Activated CD4-positive, CD25-positive, alpha-beta regulatory T cell treated with anti-CD3 and anti-CD28 coated beads, Interleukin-2, amount 50 U/mL, for 72 hours (primary cell): ENCODE results near the gene MBD3L2.
"Not testable (repeated sequence)": the region's sequence is repeated elsewhere in the genome, so short reads cannot be mapped to it uniquely, and the experiment has no call there.

Experiments
- DNase-seq: peaks from one replicate; pipeline ENCODE4 v3.0.0; 2021

Gene MBD3L2

DNA sequence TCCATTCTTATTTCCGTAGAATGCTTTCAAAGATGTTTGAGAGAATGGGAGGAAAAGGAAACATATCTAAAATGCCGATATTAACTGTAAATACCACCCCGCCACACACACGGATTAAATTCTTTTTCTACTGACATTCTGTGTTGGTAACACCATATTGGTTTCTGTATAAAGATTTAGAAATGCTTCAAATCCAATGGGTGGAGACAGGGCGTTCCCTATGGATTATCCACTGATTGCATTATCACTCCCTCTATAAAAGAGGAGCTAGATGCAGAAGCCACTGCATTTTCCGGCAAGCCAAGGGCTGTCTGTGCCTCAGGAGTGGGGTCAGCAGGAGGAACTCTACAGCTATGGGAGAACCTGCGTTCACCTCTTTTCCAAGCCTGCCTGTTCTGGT lies at the start of gene MBD3L2:
Gene MBD3L2, plus strand, starts transcription at position 301 of the 400 bp plus-strand sequence. Its CDS starts 53 bp downstream, at position 354.
- not testable (repeated sequence) for DNase-seq

DNA sequence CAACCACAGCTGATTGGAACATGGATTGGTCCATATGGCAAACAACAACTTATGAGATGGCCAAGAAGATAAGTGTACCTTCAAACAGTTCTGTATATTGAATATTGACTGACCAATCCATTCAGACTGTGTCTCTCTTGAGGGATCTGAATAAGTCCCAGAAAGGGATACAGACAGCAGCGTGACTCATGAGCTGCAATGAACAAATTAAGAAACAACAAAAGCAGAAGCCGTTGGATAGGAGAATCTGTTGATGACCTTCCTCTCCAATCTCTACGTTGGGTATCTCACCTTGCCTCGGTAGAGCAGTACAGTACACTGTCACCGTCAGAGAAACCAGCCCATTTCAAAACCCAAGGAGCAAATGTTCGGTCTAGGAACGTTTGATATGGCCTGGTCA lies 49.2 kb upstream of the MBD3L2 start:
- DNase-seq: no peak

DNA sequence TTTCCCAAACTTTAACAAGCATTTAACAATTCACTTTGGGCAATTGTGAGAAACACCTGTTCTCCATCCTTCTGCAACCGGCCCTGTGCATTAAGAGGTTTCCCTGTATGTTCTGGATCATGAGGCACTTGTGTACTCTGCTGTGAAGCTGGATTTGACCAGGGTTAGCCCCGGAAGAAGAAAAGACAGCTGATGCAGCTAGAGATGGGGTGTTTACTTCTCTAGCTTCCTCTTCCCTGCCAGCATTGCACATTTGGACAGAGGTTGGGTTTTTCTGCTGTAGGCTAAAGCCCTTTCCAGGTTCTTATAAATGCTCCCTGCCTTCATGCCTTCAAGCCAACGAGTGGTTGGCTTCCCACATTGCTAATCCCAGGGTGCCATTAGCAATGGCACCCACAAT lies 48.8 kb upstream of the MBD3L2 start:
- no peak for DNase-seq

DNA sequence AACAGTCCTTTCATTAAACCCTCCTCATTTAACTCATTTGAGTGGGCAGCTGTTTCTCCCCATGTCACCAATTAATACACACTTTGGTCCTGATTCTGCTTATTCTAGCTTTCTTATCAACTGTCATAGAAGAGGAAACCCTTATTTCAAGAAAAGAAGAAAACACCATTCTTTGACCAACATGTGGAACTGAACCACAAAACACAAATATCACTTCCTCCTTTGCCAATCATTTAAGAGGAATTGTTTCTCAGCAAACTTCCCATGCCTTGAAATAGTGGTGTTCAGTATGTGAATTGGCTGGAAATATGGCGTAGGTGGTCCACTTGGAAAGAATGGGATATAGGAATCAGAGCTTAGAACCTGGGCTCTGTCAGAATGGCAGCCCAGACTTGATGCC lies 48.3 kb upstream of the MBD3L2 start:
- no peak for DNase-seq

DNA sequence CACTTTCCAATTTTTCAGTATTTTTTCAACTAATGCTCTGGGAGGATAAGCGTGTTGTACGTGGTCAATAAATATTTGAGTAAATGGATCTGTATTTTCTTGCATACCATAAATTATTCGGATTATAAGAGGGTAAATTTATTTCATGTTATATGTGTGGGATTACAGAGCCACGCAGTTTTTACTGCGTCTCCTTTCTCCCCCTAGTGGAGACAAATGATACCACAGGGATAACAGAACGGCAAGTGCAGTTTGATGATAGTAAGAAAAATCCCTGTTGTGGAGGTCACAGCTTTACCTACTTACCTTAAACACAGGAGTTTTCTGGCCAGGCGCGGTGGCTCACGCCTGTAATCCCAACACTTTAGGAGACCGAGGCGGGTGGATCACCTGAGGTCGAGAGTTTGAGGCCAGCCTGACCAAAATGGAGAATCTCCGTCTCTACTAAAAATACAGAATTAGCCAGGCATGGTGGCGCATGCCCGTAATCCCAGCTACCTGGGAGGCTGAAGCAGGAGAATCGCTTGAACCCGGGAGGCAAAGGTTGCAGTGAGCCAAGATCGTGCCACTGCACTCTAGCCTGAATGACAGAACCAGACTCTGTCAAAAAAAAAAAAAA lies 44.7 kb upstream of the MBD3L2 start:
- no peak for DNase-seq

DNA sequence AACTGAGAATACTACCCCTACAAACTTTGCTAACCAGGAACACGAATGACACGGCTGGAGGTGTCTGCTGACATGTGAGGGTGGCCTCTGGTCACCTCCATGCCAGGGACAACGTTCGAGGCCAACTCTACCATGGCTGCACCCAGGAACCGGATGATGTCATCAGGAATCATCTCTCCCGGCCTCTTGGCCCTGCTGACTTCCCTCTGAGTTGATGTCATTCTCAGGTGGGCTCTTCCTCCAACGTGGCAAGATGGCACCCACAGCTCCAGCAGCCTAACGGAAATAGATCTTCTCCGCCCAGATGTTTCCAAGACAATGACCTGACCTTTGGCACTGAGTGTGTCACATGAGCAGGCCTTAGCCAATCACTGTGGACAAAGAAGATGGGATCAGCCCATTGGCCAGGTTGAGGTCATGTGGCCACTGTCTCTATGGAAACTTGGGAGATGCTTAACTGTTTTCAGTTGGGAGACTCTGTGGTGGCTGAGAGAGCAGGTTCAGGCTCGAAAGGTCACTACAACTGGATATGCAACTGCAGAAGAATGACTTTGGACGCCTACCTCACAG lies 42.9 kb upstream of the MBD3L2 start:
- DNase-seq: no peak

DNA sequence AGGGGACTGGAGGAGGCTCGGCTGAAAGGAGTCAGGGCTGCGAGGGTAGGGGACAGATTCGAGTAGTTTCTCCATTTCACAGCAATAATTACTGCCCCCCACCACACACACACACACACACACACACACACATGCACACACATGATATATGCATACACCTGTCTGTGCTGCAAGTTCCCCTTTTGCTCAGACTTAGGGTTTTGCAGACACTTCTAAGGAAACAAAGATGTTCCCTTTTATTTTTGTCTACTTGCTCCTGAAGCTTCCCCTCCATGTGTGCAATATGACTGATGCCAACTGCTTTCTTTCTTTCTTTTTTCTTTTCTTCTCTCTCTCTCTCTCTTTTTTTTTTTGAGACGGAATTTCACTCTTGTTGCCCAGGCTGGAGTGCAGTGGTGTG lies 41.3 kb upstream of the MBD3L2 start:
- no peak for DNase-seq

DNA sequence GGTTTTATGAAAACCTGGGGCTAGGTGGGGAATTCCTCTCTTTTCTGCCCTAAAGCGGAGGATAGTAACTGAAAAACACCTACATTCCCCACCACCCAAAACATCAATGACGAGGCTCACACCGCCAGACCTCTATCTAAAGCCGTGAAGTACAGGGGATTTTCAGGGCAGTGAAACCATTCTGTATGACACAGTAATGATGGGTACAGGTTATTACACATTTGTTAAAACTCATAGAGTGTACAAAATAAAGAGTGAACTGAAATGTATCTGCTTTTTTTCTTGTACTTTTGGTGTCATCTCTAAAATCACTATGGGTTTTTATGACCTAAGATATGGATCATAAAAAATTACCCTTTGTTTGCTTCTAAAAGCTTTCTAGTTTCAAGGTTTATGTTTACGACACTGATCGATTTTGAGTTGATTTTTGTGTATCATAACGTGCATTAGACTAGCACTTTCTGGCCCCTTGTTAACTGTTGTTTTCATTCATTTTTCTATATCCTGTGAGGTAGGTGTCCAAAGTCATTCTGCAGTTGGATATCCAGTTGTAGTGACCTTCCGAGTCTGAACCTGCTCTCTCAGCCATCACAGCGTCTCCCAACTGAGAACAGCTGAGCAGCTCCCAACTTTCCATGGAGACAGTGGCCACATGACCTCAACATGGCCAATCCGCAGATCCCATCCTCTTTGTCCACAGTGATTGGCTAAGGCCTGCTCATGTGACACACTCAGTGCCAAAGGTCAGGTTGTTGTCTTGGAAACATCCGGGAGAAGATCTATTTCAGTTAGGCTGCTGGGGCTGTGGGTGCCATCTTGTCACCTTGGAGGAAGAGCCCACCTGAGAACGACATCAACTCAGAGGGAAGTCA lies 38.2 kb upstream of the MBD3L2 start:
- DNase-seq: no peak

DNA sequence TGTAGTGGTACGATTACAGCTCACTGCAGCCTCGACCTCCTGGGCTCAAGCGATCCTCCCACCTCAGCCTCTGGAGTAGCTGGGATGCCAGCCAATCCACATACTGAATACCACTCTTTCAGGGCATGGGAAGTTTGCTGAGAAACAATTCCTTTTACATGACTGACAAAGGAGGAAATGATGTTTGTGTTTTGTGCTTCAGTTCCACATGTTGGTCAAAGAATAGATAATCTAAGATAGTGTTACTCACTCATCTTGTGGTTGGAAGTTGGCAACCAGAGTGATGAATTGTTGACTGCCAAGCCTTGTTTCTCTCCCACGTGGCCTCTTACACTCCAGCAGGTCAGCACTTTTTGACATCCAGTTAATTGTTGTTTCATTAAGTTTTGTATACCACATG lies 35.4 kb upstream of the MBD3L2 start:
- DNase-seq: no peak

DNA sequence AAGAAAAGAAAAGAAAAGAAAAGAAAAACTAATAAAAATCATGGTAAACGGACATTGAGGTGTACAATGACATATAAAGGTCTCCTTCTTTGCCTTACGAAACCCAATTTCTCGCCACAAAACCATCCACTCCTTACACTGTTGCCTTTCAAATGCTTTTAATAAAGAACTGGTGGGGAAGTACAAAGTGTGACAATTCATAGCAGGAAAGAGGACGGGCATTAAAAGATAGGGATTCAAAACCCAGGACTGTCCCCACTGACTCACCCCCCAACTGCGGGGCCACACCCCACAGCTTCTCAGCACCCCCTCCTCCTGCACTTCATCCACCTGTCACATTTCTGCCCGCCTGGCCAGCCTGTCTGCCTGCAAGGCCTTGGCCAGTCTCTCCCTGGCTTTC lies 30.3 kb upstream of the MBD3L2 start:
- DNase-seq: no peak

DNA sequence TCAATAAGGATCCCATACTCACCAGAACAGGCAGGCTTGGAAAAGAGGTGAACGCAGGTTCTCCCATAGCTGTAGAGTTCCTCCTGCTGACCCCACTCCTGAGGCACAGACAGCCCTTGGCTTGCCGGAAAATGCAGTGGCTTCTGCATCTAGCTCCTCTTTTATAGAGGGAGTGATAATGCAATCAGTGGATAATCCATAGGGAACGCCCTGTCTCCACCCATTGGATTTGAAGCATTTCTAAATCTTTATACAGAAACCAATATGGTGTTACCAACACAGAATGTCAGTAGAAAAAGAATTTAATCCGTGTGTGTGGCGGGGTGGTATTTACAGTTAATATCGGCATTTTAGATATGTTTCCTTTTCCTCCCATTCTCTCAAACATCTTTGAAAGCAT lies 27.8 kb upstream of the MBD3L2 start, which contains the start of gene MBD3L2B:
Gene MBD3L2B, minus strand, starts transcription at position 101 of the 400 bp plus-strand sequence. Its CDS starts 34 bp downstream, at position 67.
- not testable (repeated sequence) for DNase-seq

DNA sequence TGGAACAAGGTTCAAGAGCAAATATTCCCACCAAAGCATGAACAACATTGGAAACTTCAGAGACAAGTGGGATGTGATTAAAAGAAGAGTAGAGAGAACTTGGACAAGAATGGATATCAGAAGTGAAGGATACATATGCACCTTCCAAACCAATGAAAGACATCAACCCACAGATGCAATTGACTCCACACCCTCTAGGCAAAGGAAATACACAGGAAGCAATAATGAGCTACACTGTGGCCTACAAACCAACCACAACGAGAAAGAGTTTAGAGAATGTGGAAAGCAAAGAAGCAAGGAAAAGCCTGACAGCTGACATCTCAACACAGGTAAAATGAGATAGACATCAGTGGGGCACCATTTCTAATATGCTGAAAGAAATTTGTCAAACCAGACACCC lies 20.3 kb upstream of the MBD3L2 start:
- DNase-seq: not testable (repeated sequence)

DNA sequence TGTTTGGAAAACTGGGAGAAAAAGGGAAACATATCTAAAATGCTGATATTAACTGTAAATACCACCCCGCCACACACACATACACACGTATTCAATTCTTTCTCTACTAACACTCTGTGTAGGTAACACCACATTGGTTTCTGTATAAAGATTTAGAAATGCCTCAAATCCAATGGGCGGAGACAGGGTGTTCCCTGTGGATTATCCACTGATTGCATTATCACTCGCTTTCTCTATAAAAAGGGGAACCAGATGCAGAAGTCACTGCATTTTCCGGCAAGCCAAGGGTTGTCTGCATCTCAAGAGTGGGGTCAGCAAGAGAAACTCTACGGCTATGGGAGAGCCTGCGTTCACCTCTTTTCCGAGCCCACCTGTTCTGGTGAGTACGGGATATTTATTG lies 18.8 kb upstream of the MBD3L2 start, which contains the start of gene MBD3L5:
Gene MBD3L5, plus strand, starts transcription at position 301 of the 400 bp plus-strand sequence. Its CDS starts 34 bp downstream, at position 335.
- not testable (repeated sequence) for DNase-seq

DNA sequence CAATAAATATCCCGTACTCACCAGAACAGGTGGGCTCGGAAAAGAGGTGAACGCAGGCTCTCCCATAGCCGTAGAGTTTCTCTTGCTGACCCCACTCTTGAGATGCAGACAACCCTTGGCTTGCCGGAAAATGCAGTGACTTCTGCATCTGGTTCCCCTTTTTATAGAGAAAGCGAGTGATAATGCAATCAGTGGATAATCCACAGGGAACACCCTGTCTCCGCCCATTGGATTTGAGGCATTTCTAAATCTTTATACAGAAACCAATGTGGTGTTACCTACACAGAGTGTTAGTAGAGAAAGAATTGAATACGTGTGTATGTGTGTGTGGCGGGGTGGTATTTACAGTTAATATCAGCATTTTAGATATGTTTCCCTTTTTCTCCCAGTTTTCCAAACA lies 9.0 kb upstream of the MBD3L2 start, which contains the start of gene MBD3L4:
Gene MBD3L4, minus strand, starts transcription at position 101 of the 400 bp plus-strand sequence. Its CDS starts 35 bp downstream, at position 66.
- not testable (repeated sequence) for DNase-seq

DNA sequence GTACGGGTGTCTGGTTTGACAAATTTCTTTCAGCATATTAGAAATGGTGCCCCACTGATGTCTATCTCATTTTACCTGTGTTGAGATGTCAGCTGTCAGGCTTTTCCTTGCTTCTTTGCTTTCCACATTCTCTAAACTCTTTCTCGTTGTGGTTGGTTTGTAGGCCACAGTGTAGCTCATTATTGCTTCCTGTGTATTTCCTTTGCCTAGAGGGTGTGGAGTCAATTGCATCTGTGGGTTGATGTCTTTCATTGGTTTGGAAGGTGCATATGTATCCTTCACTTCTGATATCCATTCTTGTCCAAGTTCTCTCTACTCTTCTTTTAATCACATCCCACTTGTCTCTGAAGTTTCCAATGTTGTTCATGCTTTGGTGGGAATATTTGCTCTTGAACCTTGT lies 7.6 kb upstream of the MBD3L2 start:
- not testable (repeated sequence) for DNase-seq

DNA sequence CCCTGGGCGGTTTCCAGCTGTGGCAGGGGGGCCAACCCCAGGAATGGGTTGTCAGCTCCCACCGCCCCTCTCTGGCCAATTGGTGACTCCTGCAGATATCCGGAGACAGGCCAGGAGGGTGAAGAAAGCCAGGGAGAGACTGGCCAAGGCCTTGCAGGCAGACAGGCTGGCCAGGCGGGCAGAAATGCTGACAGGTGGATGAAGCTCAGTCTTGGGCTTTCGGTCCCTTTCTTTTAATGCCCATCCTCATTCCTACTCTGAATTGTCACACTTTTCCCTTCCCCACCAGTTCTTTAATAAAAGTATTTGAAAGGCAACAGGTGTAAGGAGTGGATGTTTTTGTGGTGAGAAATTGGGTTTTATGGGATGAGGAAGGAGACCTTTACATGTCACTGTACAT lies 2.3 kb downstream of the MBD3L2 start:
- not testable (repeated sequence) for DNase-seq

DNA sequence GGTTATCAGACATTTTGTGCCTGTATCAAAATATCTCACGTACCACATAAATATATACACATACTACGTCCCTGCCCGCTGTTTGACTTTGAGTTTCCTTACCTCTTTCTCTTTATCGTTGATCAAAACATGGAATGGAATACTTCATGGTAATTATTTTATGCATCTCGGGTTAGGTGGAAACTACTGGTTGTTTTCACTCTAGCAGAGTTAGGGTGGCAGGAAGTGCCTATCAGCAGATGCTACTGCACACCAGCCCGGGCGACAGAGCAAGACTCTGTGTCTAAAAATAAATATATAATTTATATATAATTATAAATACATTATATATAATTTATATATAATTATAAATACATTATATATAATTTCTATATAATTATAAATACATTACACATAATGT lies 3.8 kb downstream of the MBD3L2 start:
- not testable (repeated sequence) for DNase-seq

DNA sequence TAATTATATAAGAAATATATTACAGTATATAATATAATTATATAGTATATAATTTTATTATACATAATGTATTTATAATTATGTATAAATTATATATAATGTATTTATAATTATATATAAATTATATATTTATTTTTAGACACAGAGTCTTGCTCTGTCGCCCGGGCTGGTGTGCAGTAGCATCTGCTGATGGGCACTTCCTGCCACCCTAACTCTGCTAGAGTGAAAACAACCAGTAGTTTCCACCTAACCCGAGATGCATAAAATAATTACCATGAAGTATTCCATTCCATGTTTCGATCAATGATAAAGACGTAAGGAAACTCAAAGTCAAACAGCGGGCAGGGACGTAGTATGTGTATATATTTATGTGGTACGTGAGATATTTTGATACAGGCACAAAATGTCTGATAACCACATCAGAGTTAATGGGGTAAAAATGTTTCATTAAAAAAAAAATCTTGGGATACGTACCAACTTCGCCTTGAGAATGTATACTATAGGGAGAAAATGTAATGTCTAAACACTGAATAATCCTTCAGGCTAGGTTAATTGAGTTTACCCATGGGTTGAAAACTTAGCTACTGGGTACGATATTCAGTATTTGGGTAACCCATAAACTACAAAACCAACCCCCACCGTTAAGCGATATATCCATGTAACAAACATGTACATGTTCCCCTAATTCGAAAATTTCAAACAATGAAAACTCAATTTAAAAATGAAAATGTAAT lies 5.7 kb downstream of the MBD3L2 start:
- DNase-seq: not testable (repeated sequence)

DNA sequence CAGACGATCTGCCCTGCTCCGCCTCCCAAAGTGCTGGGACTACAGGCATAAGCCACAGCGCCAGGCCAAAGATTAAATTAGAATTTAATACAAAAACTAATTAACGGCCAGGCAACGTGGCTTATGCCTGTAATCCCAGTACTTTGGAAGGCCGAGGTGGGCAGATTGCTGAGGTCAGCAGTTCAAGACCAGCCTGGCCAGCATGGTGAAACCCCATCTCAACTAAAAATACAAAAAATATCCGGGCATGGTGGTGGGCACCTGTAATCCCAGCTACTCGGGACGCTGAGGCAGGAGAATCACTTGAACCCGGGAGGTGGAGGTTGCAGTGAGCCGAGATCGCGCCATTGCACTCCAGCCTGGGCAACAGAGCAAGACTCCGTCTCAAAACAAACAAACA lies 6.6 kb downstream of the MBD3L2 start:
- DNase-seq: not testable (repeated sequence)

DNA sequence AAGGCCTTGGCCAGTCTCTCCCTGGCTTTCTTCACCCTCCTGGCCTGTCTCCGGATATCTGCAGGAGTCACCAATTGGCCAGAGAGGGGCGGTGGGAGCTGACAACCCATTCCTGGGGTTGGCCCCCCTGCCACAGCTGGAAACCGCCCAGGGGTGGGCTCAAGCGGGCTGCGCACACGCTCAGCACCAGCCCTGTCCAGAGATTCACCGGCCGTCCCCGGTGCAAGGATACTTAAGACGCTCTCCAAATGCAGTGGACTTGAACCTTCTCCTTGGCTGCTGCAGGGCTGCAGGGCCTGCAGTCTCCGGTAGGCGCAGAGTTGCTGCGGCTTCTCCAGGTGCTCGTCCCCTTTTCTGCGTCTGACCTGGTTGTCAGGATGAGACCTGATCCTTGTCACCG lies 7.2 kb downstream of the MBD3L2 start:
- DNase-seq: not testable (repeated sequence)

DNA sequence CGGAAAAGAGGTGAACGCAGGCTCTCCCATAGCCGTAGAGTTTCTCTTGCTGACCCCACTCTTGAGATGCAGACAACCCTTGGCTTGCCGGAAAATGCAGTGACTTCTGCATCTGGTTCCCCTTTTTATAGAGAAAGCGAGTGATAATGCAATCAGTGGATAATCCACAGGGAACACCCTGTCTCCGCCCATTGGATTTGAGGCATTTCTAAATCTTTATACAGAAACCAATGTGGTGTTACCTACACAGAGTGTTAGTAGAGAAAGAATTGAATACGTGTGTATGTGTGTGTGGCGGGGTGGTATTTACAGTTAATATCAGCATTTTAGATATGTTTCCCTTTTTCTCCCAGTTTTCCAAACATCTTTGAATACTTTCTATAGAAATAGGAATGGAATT lies 9.5 kb downstream of the MBD3L2 start, which contains the start of gene MBD3L3:
Gene MBD3L3, minus strand, starts transcription at position 101 of the 400 bp plus-strand sequence. Its CDS starts 71 bp downstream, at position 30.
- not testable (repeated sequence) for DNase-seq

DNA sequence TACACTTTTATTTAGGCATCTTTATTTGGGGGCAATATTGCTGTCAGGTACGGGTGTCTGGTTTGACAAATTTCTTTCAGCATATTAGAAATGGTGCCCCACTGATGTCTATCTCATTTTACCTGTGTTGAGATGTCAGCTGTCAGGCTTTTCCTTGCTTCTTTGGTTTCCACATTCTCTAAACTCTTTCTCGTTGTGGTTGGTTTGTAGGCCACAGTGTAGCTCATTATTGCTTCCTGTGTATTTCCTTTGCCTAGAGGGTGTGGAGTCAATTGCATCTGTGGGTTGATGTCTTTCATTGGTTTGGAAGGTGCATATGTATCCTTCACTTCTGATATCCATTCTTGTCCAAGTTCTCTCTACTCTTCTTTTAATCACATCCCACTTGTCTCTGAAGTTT lies 10.9 kb downstream of the MBD3L2 start:
- DNase-seq: not testable (repeated sequence)

DNA sequence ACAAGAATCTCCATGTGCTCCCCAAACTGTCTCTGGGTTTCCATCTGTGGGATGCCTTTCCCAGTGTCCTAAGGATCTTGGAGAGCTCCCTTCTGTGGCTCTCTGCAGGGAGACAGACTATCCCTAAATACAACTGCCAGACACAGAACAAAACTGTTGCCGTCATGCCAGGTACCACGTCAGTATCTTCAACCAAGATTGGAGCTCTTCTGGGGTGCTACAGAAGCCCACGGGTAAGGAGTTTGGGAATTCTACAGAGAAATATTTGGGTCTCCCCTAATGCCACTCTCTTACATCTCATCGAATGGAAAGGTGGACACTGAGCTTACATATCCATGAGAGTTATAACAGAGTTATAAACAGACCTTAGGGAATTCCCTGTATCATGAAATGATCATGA lies 14.2 kb downstream of the MBD3L2 start:
- DNase-seq: no peak
